Measurements from ENCODE around the gene ANKS1A.

The ANKS1A gene

GRCh38 chr6:34888874-34889555 lies at the start of gene ANKS1A (continued):
- peak; percentile 97 for TF ChIP-seq GLIS2 (tag by site-specific recombination; IDR thresholded peaks at IDR 0.05)
- peak; percentile 67 for TF ChIP-seq ZNF692 (tag by site-specific recombination; IDR thresholded peaks at IDR 0.05)
- peak; percentile 44; the same call in 1 of the 2 replicates for TF ChIP-seq ZSCAN30 (tag by site-specific recombination; IDR thresholded peaks at IDR 0.05)
- TF ChIP-seq ATF2 (tag by site-specific recombination; IDR thresholded peaks at IDR 0.05; ENCODE audit: low read depth), result 0 out of 2 replicates have a peak, but pooled peaks have one; percentile 8
- TF ChIP-seq KLF1 (tag by site-specific recombination; IDR thresholded peaks at IDR 0.05), result peak; percentile 72
- no peak for TF ChIP-seq ZSCAN18 (tag by site-specific recombination; IDR thresholded peaks at IDR 0.05)
- peak; percentile 51; the same call in 1 of the 2 replicates for TF ChIP-seq ZXDB (tag by site-specific recombination; IDR thresholded peaks at IDR 0.05)
- TF ChIP-seq SCRT2 (tag by site-specific recombination; IDR thresholded peaks at IDR 0.05), result peak; percentile 32; the same call in 1 of the 2 replicates
- no peak for TF ChIP-seq ZNF10 (tag by site-specific recombination; IDR thresholded peaks at IDR 0.05)
- peak; percentile 99 for TF ChIP-seq KLF9 (tag by site-specific recombination; IDR thresholded peaks at IDR 0.05; ENCODE audit: low read depth)
- no peak for TF ChIP-seq ZSCAN16 (tag by site-specific recombination; IDR thresholded peaks at IDR 0.05)
- TF ChIP-seq ZNF2 (tag by site-specific recombination; IDR thresholded peaks at IDR 0.05), result peak; percentile 81; the same call in 1 of the 2 replicates
- TF ChIP-seq ZNF76 (tag by site-specific recombination; IDR thresholded peaks at IDR 0.05; ENCODE audit: borderline replicate concordance, low read depth), result peak; percentile 65; the same call in 1 of the 2 replicates
- TF ChIP-seq ZNF184 (tag by site-specific recombination; IDR thresholded peaks at IDR 0.05), result no peak
- TF ChIP-seq HIC1 (tag by site-specific recombination; IDR thresholded peaks at IDR 0.05), result no peak
- TF ChIP-seq ZNF768 (tag by site-specific recombination; IDR thresholded peaks at IDR 0.05), result no peak
- TF ChIP-seq PRDM6 (tag by site-specific recombination; IDR thresholded peaks at IDR 0.05), result no peak
- no peak for TF ChIP-seq ZNF596 (tag by site-specific recombination; IDR thresholded peaks at IDR 0.05)
- TF ChIP-seq OVOL3 (tag by site-specific recombination; IDR thresholded peaks at IDR 0.05), result no peak
- TF ChIP-seq TCF7L2 (IDR thresholded peaks at IDR 0.05; ENCODE audit: borderline replicate concordance, low read depth, low read length), result no peak
- peak; percentile 45; the same call in 1 of the 2 replicates for TF ChIP-seq KLF17 (tag by site-specific recombination; IDR thresholded peaks at IDR 0.05)
- TF ChIP-seq SP3 (tag by site-specific recombination; IDR thresholded peaks at IDR 0.05), result peak; percentile 93
- no peak for TF ChIP-seq ZNF558 (tag by site-specific recombination; IDR thresholded peaks at IDR 0.05)
- TF ChIP-seq ZNF518A (tag by site-specific recombination; conservative IDR thresholded peaks at IDR 0.05; ENCODE audit: low read depth), result peak; percentile 39; the same call in 1 of the 2 replicates
- TF ChIP-seq ZNF629 (tag by site-specific recombination; IDR thresholded peaks at IDR 0.05), result peak; percentile 92

Data from HEK293 (cell line).